Testis (tissue), 2 donors: ENCODE results near the gene ARPP21.

ENCODE experiments used
- CTCF ChIP-seq, 3 experiments: fragments of 450-650 bp in 2 of 3; fragments of 200-600 bp in 1 of 3; sonication (generic) in 1 of 3; IDR thresholded peaks; one replicate each; pipeline ENCODE4 v1.5.1; 2016 to 2019; ENCODE audit warnings: antibody characterized with exemption in 3 of 3, mild to moderate bottlenecking in 2 of 3, moderate library complexity in 1 of 3
- POLR2A ChIP-seq: fragments of 450-650 bp; IDR thresholded peaks from one replicate; pipeline ENCODE4 v1.6.1; 2017; ENCODE audit warnings: antibody characterized with exemption, mild to moderate bottlenecking, moderate library complexity

DNA sequence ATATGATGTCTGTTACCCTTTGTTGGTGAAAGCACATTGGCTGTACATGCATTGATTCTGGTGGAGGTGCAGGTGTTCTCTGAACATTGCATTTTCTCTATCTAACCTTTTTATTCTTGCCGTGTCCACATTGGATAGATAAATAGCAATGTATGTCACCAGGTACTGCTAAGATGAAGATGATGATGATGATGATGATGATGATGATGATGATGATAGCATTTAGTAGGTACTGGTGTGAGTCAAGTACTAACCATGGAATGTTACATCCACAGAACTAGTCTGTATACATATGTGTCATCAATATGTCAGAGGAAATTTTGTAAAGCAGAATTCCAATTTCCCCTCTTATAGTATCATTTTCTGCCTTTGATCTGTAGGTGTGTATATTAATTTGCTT is 36.3 kb downstream of the ARPP21 start:
- TF ChIP-seq CTCF (IDR thresholded peaks at IDR 0.05): no peak
- TF ChIP-seq POLR2A: no peak
